ENCODE results near the gene CNGB1. TPM values are rescaled to one million over a fixed set of nuclear protein-coding genes. Genes with fewer than 3 reads are reported as not detected.
"Not testable (repeated sequence)": the region's sequence is repeated elsewhere in the genome, so short reads cannot be mapped to it uniquely, and the experiment has no call there.

CNGB1 gene
- total RNA-seq, 2 donors from 2014 or later, result not detected

DNA sequence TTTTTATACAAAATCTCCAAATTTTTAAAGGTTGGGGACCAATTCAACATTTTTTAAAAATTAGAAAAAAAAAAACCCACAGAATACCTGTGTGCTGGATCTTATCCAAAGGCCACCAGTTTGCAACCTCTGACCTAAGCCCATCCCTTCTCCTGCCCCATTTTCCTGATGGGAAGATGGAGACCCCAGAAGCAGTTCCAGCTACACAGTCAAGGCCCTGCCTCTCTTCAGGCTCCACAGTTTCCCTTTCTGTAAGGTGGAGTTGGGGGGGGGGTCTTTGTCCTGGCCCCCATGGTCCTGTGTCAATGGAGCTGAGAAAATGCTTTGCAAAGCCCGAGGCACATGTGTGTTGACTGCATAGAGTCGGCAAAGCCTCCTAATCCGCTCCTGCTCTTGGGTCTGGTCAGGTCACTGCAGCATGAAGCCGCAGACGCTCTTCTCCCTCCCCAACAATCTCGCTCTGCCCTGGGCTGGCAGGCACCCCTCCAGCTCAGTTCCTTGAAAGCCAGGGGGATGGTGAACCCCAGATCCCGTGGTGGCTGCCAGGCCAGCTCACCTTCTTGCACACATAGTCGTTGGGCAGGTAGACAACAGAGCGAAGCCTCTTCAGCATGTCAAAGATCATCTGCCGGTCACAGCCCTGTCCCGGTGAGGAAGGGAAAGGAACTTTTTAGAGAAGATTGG is 70.0 kb downstream of the CNGB1 start:
- no peak for ATAC-seq

DNA sequence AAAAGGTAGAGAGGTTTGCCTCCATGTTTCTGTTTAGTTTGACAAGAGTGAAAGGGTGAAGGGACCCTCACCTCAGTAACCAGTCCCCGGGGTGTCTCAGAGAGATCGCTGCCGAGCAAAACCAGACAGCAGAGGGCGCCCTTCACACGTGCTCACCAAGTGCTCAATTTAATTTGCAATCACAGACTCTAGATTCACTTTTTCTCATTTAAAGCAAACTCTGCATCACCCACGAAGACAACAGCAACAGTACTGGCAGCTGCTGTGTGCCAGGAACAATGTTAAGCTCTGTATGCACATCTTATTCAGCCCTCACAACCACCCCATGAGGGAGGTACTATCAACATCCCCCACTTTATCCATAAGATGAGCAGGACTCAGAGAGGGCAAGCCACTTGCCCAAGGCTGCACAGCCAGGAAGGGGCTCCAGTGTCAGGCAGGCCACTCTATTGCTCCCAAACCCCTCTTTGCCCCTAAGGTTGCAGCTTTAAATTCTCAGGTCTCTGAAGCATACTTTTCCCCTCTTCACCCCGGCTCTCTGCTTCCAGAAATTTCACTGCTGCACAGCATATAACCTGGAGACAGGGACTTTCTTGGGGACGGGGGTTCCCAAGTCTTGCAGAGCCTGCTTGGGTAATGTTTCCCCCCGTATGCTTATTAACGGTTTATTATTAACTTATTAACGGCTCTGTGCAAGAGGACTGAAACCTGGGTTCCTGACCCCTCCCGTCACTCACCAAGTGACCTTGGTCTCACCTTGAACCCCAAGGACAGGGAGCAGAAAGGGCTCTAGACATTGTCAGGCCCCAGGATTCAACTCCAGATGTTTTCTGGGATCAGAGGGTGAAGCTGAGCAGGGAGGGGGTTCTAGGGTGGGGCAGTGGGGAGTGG is 70.9 kb downstream of the CNGB1 start:
- H3K27me3 Mint-ChIP-seq, result peaks cover 0 to 2% of the 10 kb centered on the region in 2 donors
- no peaks in the 10 kb centered on the region for H3K9me3 Mint-ChIP-seq
- peaks cover 0 to 4% of the 10 kb centered on the region in 2 donors for H3K4me1 Mint-ChIP-seq (ENCODE audit: low read depth in 2 of 2)
- DNase-seq (ENCODE audit: low spot score), result peak; percentile 84
- H3K27ac Mint-ChIP-seq, result no peak overlapping the region
- ATAC-seq, result peak; percentile 67 to 76
- no peaks in the 10 kb centered on the region for H3K36me3 Mint-ChIP-seq
- no peak overlapping the region for H3K4me3 Mint-ChIP-seq

More for the DNA sequence above, 70.0 kb downstream of the CNGB1 start:
- Mint-ChIP-seq H3K36me3 (no peaks in the 10 kb centered on the region), H3K27me3 (peaks cover 0 to 2% of the 10 kb centered on the region in 2 donors), H3K27ac (no peak overlapping the region), H3K4me3 (no peak overlapping the region), H3K4me1 (ENCODE audit: low read depth in 2 of 2) (peaks cover 0 to 4% of the 10 kb centered on the region in 2 donors), H3K9me3 (no peaks in the 10 kb centered on the region)
- no peak for DNase-seq (ENCODE audit: low spot score)

- Mint-ChIP-seq H3K9me3 (no peaks in the 10 kb centered on the region), H3K4me1 (ENCODE audit: low read depth in 2 of 2) (peaks cover 5 to 13% of the 10 kb centered on the region in 2 donors), H3K4me3 (no peak overlapping the region), H3K27ac (no peak overlapping the region), H3K27me3 (peaks cover 0 to 2% of the 10 kb centered on the region in 2 donors), H3K36me3 (no peaks in the 10 kb centered on the region)
- ATAC-seq, result no peak
- DNase-seq (ENCODE audit: low spot score), result no peak
Observed at GRCh38 chr16:57898961-57899360, 72.0 kb downstream of the CNGB1 start.

- Mint-ChIP-seq H3K9me3 (no peaks in the 10 kb centered on the region), H3K4me3 (no peak overlapping the region), H3K4me1 (ENCODE audit: low read depth in 2 of 2) (peaks cover 8 to 18% of the 10 kb centered on the region in 2 donors), H3K27ac (no peak overlapping the region), H3K36me3 (no peaks in the 10 kb centered on the region), H3K27me3 (peaks cover 0 to 2% of the 10 kb centered on the region in 2 donors)
- ATAC-seq (no peak), DNase-seq (ENCODE audit: low spot score) (no peak)
Observed at GRCh38 chr16:57897996-57898395, 72.9 kb downstream of the CNGB1 start.

DNA sequence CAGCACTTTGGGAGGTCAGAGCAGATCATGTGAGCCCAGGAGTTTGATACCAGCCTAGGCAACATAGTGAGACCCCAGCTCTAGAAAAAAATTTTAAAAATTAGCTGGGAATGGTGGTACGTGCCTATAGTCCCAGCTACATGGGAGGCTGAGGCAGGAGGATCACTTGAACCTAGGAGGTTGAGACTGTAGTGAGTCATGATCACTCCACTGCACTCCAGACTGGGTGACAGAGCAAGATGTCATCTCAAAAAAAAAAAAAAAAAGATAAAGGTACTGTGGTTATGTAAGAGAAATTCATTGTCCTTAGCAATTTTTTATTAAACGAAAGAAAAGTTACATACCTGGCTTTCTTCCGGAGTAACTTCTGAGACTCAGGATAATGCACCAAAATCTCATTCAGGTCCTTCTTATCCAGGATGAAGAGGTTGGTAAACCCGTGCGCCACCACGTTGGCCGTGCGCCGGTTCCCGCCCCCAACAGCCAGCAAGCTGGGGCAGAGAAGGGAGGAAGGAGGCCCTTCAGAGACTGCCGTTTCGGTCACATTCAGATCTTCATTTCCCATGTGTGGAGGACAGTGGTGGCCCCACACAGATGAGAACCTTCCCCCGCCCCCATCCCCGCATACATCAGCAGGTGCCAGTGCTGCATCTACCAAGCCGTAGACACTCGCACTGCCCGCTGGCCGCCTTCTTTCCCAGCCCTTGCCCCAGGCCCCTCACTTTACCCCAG is 73.7 kb downstream of the CNGB1 start:
- H3K9me3 Mint-ChIP-seq, result no peaks in the 10 kb centered on the region
- DNase-seq (ENCODE audit: low spot score) (no peak), ATAC-seq (no peak)
- H3K4me3 Mint-ChIP-seq, result no peak overlapping the region
- no peak overlapping the region for H3K27ac Mint-ChIP-seq
- H3K4me1 Mint-ChIP-seq (ENCODE audit: low read depth in 2 of 2), result peaks cover 16 to 26% of the 10 kb centered on the region in 2 donors
- no peaks in the 10 kb centered on the region for H3K36me3 Mint-ChIP-seq
- no peaks in the 10 kb centered on the region for H3K27me3 Mint-ChIP-seq

- not testable (repeated sequence) for H3K4me3 Mint-ChIP-seq; H3K9me3 Mint-ChIP-seq; H3K36me3 Mint-ChIP-seq; ATAC-seq; DNase-seq (ENCODE audit: low spot score); H3K27me3 Mint-ChIP-seq
- peaks cover 26 to 42% of the 10 kb centered on the region in 2 donors for H3K4me1 Mint-ChIP-seq (ENCODE audit: low read depth in 2 of 2)
- H3K27ac Mint-ChIP-seq, result peak overlapping the region; percentile 58 to 73
Observed at GRCh38 chr16:57895081-57895547, 75.8 kb downstream of the CNGB1 start.

- no peak for DNase-seq (ENCODE audit: low spot score)
- Mint-ChIP-seq H3K27me3 (no peaks in the 10 kb centered on the region), H3K9me3 (no peaks in the 10 kb centered on the region), H3K4me1 (ENCODE audit: low read depth in 2 of 2) (peaks cover 32 to 44% of the 10 kb centered on the region in 2 donors), H3K4me3 (peak overlapping the region; percentile 23), H3K36me3 (no peaks in the 10 kb centered on the region), H3K27ac (peak overlapping the region; percentile 58 to 73)
- ATAC-seq, result no peak
Observed at GRCh38 chr16:57894390-57895080, 76.4 kb downstream of the CNGB1 start.

GRCh38 chr16:57893559-57894389 is 77.2 kb downstream of the CNGB1 start:
- no peaks in the 10 kb centered on the region for H3K9me3 Mint-ChIP-seq
- H3K27ac Mint-ChIP-seq, result peak overlapping the region; percentile 58 to 73
- ATAC-seq (peak in 1 of 2 donors; percentile 56), DNase-seq (ENCODE audit: low spot score) (no peak)
- H3K36me3 Mint-ChIP-seq, result no peaks in the 10 kb centered on the region
- peak overlapping the region; percentile 23 for H3K4me3 Mint-ChIP-seq
- H3K4me1 Mint-ChIP-seq (ENCODE audit: low read depth in 2 of 2), result peaks cover 39 to 50% of the 10 kb centered on the region in 2 donors
- H3K27me3 Mint-ChIP-seq, result no peaks in the 10 kb centered on the region

GRCh38 chr16:57893217-57893558 is 77.7 kb downstream of the CNGB1 start:
- Mint-ChIP-seq H3K4me3 (peak overlapping the region; percentile 27), H3K4me1 (ENCODE audit: low read depth in 2 of 2) (peaks cover 45 to 56% of the 10 kb centered on the region in 2 donors), H3K27me3 (no peaks in the 10 kb centered on the region), H3K36me3 (no peaks in the 10 kb centered on the region), H3K9me3 (no peaks in the 10 kb centered on the region), H3K27ac (peak overlapping the region; percentile 2 to 50)
- DNase-seq (ENCODE audit: low spot score) (no peak), ATAC-seq (no peak)

DNA sequence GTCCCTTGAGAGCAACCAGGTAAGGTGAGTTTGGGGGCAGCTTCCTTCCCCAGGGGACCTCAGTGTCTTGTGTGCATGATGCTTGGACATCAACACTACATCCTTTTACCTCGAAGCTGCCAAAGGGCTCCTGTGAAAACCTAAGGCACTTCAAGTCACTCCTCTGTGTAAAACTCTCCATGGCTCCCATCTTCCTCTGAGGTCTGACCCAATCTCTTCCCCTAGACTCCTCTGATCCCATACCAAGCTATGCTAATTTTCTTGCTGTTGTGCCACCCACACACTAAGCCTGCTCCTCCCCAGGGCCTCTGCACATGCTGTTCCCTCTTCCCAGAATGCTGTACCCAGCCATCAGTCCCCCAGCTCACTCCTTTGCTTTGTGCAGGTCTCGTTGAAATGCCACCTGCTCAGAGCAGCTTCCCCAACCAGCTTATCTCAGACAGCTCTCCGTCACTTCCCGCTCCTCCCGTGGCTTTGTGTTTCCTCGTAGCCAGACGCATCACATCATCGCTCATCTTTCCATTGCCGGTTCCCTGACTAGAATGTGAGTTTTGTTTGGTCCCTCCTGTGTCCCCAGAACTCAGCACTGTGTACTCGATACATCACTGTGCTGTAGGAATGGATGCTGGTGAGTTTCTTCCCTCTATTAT is 78.4 kb downstream of the CNGB1 start:
- Mint-ChIP-seq H3K27ac (peak overlapping the region; percentile 2 to 50), H3K4me3 (peak overlapping the region; percentile 51), H3K27me3 (no peaks in the 10 kb centered on the region), H3K36me3 (no peaks in the 10 kb centered on the region), H3K4me1 (ENCODE audit: low read depth in 2 of 2) (peaks cover 47 to 56% of the 10 kb centered on the region in 2 donors), H3K9me3 (no peaks in the 10 kb centered on the region)
- ATAC-seq (no peak), DNase-seq (ENCODE audit: low spot score) (no peak)

- Mint-ChIP-seq H3K4me3 (peak overlapping the region; percentile 51), H3K27ac (peak overlapping the region in 1 of 2 donors; percentile 50), H3K4me1 (ENCODE audit: low read depth in 2 of 2) (peaks cover 47 to 56% of the 10 kb centered on the region in 2 donors), H3K9me3 (no peaks in the 10 kb centered on the region), H3K36me3 (no peaks in the 10 kb centered on the region), H3K27me3 (no peaks in the 10 kb centered on the region)
- DNase-seq (ENCODE audit: low spot score), result no peak
- ATAC-seq, result peak in 1 of 2 donors; percentile 50
Observed at GRCh38 chr16:57892041-57892440, 78.9 kb downstream of the CNGB1 start.

- Mint-ChIP-seq H3K27ac (peak overlapping the region; percentile 78 to 89), H3K27me3 (peaks cover 0 to under 1% of the 10 kb centered on the region in 2 donors), H3K9me3 (no peaks in the 10 kb centered on the region), H3K36me3 (no peaks in the 10 kb centered on the region), H3K4me3 (peak overlapping the region; percentile 53), H3K4me1 (ENCODE audit: low read depth in 2 of 2) (peaks cover 47 to 56% of the 10 kb centered on the region in 2 donors)
- DNase-seq (ENCODE audit: low spot score) (no peak), ATAC-seq (no peak)
Observed at GRCh38 chr16:57890752-57891111, 80.2 kb downstream of the CNGB1 start.

All from natural killer cell treated with Interleukin-12 subunit alpha and Interleukin-12 subunit beta and Interleukin-15 and Interleukin-18, amount 100 ng/mL, for 72 hours (primary cell).